ENCODE results near the gene SLC15A1.

SLC15A1 gene

DNA sequence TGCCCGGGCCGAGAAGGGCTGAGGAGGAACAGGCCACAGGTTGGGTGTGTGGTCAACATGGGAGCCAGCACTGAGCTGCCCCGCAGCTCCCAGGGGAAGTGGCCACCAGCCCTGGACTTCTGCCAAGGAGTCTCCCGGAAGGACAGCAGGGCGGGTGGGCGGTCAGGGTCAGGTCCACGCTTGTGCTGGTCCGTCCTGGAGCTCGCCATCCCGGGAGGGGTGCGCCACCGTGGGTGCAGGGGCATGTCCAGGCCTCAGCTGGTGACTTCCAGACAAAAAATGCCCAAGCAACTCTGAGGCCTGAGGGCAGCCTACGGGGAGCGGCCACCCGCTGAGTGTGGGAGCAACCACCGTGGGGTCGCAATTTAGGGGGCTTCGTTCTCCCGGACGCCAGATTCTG lies 21.4 kb upstream of the SLC15A1 start:
- Histone ChIP-seq H3K56ac (ENCODE audit: low read length) (no peak overlapping the region), H3K23ac (ENCODE audit: low read length) (no peak overlapping the region), H2BK120ac (ENCODE audit: low read depth, low read length) (no peak overlapping the region), H3K36me3 (ENCODE audit: control insufficient read depth, insufficient read depth, low read length) (no peaks in the 10 kb centered on the region), H3K4me1 (ENCODE audit: control insufficient read depth, low read depth, low read length) (no peaks in the 10 kb centered on the region), H3K4me3 (ENCODE audit: low read length) (no peak overlapping the region), H3K4me2 (ENCODE audit: low read length) (no peak overlapping the region), H2AK5ac (ENCODE audit: low read length) (no peak overlapping the region), H3K18ac (ENCODE audit: low read length) (no peak overlapping the region), H3K4ac (ENCODE audit: low read depth, low read length) (no peak overlapping the region), H3K79me1 (ENCODE audit: low read length) (no peaks in the 10 kb centered on the region), H2BK15ac (replicated peaks; ENCODE audit: low read depth) (no peak overlapping the region), H4K5ac (ENCODE audit: low read length) (no peak overlapping the region), H3K27ac (ENCODE audit: low read depth, low read length) (no peak overlapping the region), H3K27me3 (ENCODE audit: insufficient read depth, low read length, poor library complexity) (no peaks in the 10 kb centered on the region), H4K8ac (ENCODE audit: low read depth, low read length) (no peak overlapping the region), H3K79me2 (ENCODE audit: control insufficient read depth, insufficient read depth, low read length) (no peaks in the 10 kb centered on the region), H3K9ac (ENCODE audit: low read length) (no peak overlapping the region), H2BK5ac (ENCODE audit: low read length) (no peak overlapping the region)
- DNase-seq: no peak
- no CpG with 5 or more reads among the region's 20 CpGs for WGBS (ENCODE audit: extremely low coverage, insufficient coverage, low lambda C conversion rate)

DNA sequence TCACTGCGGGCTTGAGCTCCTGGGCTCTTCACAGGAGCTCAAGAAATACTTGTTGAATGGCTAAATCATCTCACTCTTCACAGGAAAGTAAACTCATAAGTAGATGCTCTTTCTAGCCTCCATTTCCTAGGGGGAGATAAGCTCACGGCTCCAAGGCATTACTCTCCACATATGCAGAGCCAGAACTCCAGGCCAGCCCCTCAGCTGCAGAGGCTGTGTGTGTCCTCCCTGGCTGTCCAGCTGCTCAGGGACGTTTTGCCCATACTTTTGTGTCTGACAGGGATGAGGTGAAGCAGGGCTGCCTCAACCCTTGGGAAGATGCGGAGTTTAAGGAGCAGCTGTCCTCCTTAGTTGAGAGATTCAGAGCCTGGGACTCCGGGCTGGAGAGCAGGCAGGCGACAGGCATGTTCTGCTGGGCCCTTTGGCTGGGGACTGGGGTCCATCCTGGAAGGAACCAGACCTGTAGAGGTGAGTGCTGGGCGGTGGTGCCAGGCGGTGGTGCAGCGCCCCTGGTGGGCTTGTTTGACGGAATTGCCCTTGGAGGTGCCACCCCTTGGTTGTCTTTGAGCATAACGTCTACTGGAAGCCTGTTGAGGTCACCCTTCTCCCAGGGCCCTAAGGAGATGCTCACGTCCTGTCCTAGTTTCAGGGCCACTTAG lies 20.5 kb upstream of the SLC15A1 start:
- WGBS (ENCODE audit: extremely low coverage, insufficient coverage, low lambda C conversion rate): no CpG with 5 or more reads among the region's 12 CpGs
- H4K8ac ChIP-seq (ENCODE audit: low read depth, low read length): no peak overlapping the region

DNA sequence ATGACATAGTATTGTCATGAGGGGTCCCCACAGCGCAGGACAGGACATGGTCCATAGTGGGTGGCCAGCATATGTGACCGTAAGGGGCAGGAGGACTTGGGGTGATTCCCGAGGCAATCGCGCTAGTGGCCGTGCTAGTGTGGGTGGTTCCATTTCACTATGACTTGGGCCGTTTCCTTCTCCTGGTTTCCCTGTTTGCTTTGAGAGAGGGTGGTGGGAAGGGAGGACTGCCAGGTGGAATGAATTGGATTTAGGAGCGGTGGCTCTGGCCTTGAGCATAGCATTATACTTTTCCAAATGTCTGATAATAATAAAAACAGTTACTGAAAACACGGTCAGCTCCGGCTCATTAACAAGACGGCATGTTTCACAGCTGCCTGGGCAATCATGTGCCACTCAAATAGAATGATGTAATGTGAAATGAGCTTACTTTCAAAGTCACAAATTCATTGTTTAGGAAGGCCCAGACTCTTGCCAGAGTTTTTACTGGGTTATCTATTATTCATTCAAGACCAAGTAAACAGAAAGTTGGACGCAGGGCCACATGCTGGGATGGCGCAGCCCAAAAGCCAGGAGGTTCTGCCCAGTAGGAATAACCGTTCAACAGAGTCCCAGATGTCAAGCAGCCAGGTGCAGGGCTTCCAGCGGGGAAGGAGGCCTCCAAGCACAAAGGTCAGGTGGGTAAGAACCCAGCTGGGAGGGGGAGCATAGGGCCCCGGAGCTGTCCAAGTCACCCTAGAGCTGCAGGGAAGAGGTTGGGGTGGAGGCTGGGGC lies 19.6 kb upstream of the SLC15A1 start:
- no CpG with 5 or more reads among the region's 16 CpGs for WGBS (ENCODE audit: extremely low coverage, insufficient coverage, low lambda C conversion rate)
- Histone ChIP-seq H2BK15ac (replicated peaks; ENCODE audit: low read depth) (no peak overlapping the region), H3K23ac (ENCODE audit: low read length) (no peak overlapping the region), H3K27me3 (ENCODE audit: insufficient read depth, low read length, poor library complexity) (no peaks in the 10 kb centered on the region), H3K56ac (ENCODE audit: low read length) (no peak overlapping the region), H4K8ac (ENCODE audit: low read depth, low read length) (no peak overlapping the region), H3K79me1 (ENCODE audit: low read length) (no peaks in the 10 kb centered on the region), H2BK5ac (ENCODE audit: low read length) (no peak overlapping the region), H3K4me2 (ENCODE audit: low read length) (no peak overlapping the region), H3K27ac (ENCODE audit: low read depth, low read length) (no peak overlapping the region), H3K4me1 (ENCODE audit: control insufficient read depth, low read depth, low read length) (no peaks in the 10 kb centered on the region), H3K18ac (ENCODE audit: low read length) (no peak overlapping the region), H3K79me2 (ENCODE audit: control insufficient read depth, insufficient read depth, low read length) (no peaks in the 10 kb centered on the region), H3K4me3 (ENCODE audit: low read length) (no peak overlapping the region), H2AK5ac (ENCODE audit: low read length) (no peak overlapping the region), H3K4ac (ENCODE audit: low read depth, low read length) (no peak overlapping the region), H3K36me3 (ENCODE audit: control insufficient read depth, insufficient read depth, low read length) (no peaks in the 10 kb centered on the region), H4K5ac (ENCODE audit: low read length) (no peak overlapping the region), H3K9ac (ENCODE audit: low read length) (no peak overlapping the region), H2BK120ac (ENCODE audit: low read depth, low read length) (no peak overlapping the region)
- DNase-seq: no peak

More for the DNA sequence above, 20.5 kb upstream of the SLC15A1 start:
- Histone ChIP-seq H3K18ac (ENCODE audit: low read length) (no peak overlapping the region), H3K4me2 (ENCODE audit: low read length) (no peak overlapping the region), H3K23ac (ENCODE audit: low read length) (no peak overlapping the region), H3K4me1 (ENCODE audit: control insufficient read depth, low read depth, low read length) (no peaks in the 10 kb centered on the region), H3K4me3 (ENCODE audit: low read length) (no peak overlapping the region), H2BK5ac (ENCODE audit: low read length) (no peak overlapping the region), H3K79me2 (ENCODE audit: control insufficient read depth, insufficient read depth, low read length) (no peaks in the 10 kb centered on the region), H2BK120ac (ENCODE audit: low read depth, low read length) (no peak overlapping the region), H4K5ac (ENCODE audit: low read length) (no peak overlapping the region), H3K27me3 (ENCODE audit: insufficient read depth, low read length, poor library complexity) (no peaks in the 10 kb centered on the region), H3K9ac (ENCODE audit: low read length) (no peak overlapping the region), H3K4ac (ENCODE audit: low read depth, low read length) (no peak overlapping the region), H3K79me1 (ENCODE audit: low read length) (no peaks in the 10 kb centered on the region), H3K56ac (ENCODE audit: low read length) (no peak overlapping the region), H2AK5ac (ENCODE audit: low read length) (no peak overlapping the region), H3K36me3 (ENCODE audit: control insufficient read depth, insufficient read depth, low read length) (no peaks in the 10 kb centered on the region), H2BK15ac (replicated peaks; ENCODE audit: low read depth) (no peak overlapping the region), H3K27ac (ENCODE audit: low read depth, low read length) (no peak overlapping the region)
- DNase-seq: peak; percentile 40

DNA sequence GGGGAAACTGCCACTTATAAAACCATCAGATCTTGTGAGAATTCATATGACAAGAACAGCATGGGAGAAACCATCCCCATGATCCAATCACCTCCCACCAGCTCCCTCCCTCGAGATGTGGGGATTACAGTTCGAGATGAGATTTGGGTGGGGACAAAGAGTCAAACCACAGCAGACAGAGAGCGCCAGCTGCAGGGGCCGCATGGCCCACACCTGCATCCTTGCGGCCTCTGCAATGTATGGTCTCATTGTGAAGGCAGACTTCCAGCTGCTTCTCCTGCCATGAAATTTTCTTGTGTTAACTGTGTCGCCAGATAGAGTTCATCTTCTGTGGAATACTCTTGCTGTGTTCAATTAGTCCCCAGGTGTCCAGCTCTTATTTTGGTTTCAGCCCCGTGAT lies 17.3 kb upstream of the SLC15A1 start:
- Histone ChIP-seq H3K18ac (ENCODE audit: low read length) (no peak overlapping the region), H3K4me2 (ENCODE audit: low read length) (no peak overlapping the region), H3K27me3 (ENCODE audit: insufficient read depth, low read length, poor library complexity) (no peaks in the 10 kb centered on the region), H3K4ac (ENCODE audit: low read depth, low read length) (no peak overlapping the region), H3K4me1 (ENCODE audit: control insufficient read depth, low read depth, low read length) (no peaks in the 10 kb centered on the region), H3K79me1 (ENCODE audit: low read length) (no peaks in the 10 kb centered on the region), H2BK120ac (ENCODE audit: low read depth, low read length) (no peak overlapping the region), H3K79me2 (ENCODE audit: control insufficient read depth, insufficient read depth, low read length) (no peaks in the 10 kb centered on the region), H4K5ac (ENCODE audit: low read length) (no peak overlapping the region), H3K56ac (ENCODE audit: low read length) (no peak overlapping the region), H3K9ac (ENCODE audit: low read length) (no peak overlapping the region), H2AK5ac (ENCODE audit: low read length) (no peak overlapping the region), H2BK5ac (ENCODE audit: low read length) (no peak overlapping the region), H2BK15ac (replicated peaks; ENCODE audit: low read depth) (no peak overlapping the region), H3K27ac (ENCODE audit: low read depth, low read length) (no peak overlapping the region), H3K4me3 (ENCODE audit: low read length) (no peak overlapping the region), H3K23ac (ENCODE audit: low read length) (no peak overlapping the region), H4K8ac (ENCODE audit: low read depth, low read length) (no peak overlapping the region), H3K36me3 (ENCODE audit: control insufficient read depth, insufficient read depth, low read length) (no peaks in the 10 kb centered on the region)
- no CpG with 5 or more reads among the region's 7 CpGs for WGBS (ENCODE audit: extremely low coverage, insufficient coverage, low lambda C conversion rate)
- DNase-seq: no peak

DNA sequence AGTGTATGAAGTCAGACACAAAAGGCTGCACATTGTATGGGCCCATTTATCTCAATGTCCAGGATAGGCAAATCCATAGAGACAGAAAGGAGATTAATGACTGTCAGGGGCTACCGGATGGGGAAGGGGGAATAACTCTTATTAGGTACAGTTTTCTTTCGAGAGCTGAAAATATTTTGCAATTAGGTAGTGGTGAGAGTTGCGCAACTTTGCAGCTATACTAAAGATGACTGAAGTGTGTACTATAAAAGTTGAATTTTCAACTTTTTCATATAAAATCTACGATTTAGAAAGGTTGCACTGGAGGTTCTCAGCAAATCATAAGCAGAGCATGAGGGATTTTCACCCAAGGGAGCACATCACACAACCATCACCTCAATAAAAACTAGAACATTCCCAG lies 16.1 kb upstream of the SLC15A1 start:
- no peaks in the 10 kb centered on the region for H3K79me1 ChIP-seq (ENCODE audit: low read length)
- H4K8ac ChIP-seq (ENCODE audit: low read depth, low read length): no peak overlapping the region
- H2AK5ac ChIP-seq (ENCODE audit: low read length): no peak overlapping the region
- no peak overlapping the region for H3K18ac ChIP-seq (ENCODE audit: low read length)
- H3K27me3 ChIP-seq (ENCODE audit: insufficient read depth, low read length, poor library complexity): no peaks in the 10 kb centered on the region
- H4K5ac ChIP-seq (ENCODE audit: low read length): no peak overlapping the region
- H3K27ac ChIP-seq (ENCODE audit: low read depth, low read length): no peak overlapping the region
- no peak overlapping the region for H2BK5ac ChIP-seq (ENCODE audit: low read length)
- no peaks in the 10 kb centered on the region for H3K36me3 ChIP-seq (ENCODE audit: control insufficient read depth, insufficient read depth, low read length)
- no peaks in the 10 kb centered on the region for H3K4me1 ChIP-seq (ENCODE audit: control insufficient read depth, low read depth, low read length)
- H2BK15ac ChIP-seq (replicated peaks; ENCODE audit: low read depth): no peak overlapping the region
- no peak overlapping the region for H3K23ac ChIP-seq (ENCODE audit: low read length)
- no peak overlapping the region for H3K4me2 ChIP-seq (ENCODE audit: low read length)
- DNase-seq: no peak
- no peak overlapping the region for H2BK120ac ChIP-seq (ENCODE audit: low read depth, low read length)
- no peak overlapping the region for H3K56ac ChIP-seq (ENCODE audit: low read length)
- H3K9ac ChIP-seq (ENCODE audit: low read length): no peak overlapping the region
- no peaks in the 10 kb centered on the region for H3K79me2 ChIP-seq (ENCODE audit: control insufficient read depth, insufficient read depth, low read length)
- WGBS (ENCODE audit: extremely low coverage, insufficient coverage, low lambda C conversion rate): no CpG with 5 or more reads among the region's 4 CpGs
- no peak overlapping the region for H3K4me3 ChIP-seq (ENCODE audit: low read length)
- no peak overlapping the region for H3K4ac ChIP-seq (ENCODE audit: low read depth, low read length)
